Kidney epithelial cell (primary cell): Measurements from ENCODE around the gene MIX23. TPM values are rescaled to one million over a fixed set of nuclear protein-coding genes. Genes with fewer than 3 reads are reported as not detected.

Source experiments
- DNase-seq: peaks from one replicate; pipeline ENCODE4 v3.0.0-alpha.2; 2010; ENCODE audit warnings: low read depth
- H3K27me3 ChIP-seq: 2 replicates; pipeline ENCODE4 v1.6.0; 2011; ENCODE audit warnings: low read length; ENCODE audit not compliant: control insufficient read depth, insufficient read depth
- H3K36me3 ChIP-seq: 2 replicates; pipeline ENCODE4 v1.5.1; 2011; ENCODE audit warnings: low read length; ENCODE audit not compliant: control insufficient read depth, insufficient read depth
- H3K4me3 ChIP-seq: 2 replicates; pipeline ENCODE4 v1.5.1; 2011; ENCODE audit warnings: low read depth, mild to moderate bottlenecking, control low read depth, low read length
- CTCF ChIP-seq: IDR thresholded peaks from 2 replicates; pipeline ENCODE4 v1.5.1; 2011; ENCODE audit warnings: mild to moderate bottlenecking, moderate library complexity, low read length, control low read depth, inconsistent platforms; ENCODE audit not compliant: insufficient read depth, poor library complexity, severe bottlenecking
- total RNA-seq: library from RNA; depleted of rRNA; stranded (reverse); fragments of >200 nt; gene quantifications from 2 replicates; pipeline ENCODE4 v1.2.3, GENCODE V29; 2015

The MIX23 gene
- total RNA-seq, 1 donor from 2014 or later, result 24.8 TPM

GRCh38 chr3:122312826-122313225 is 70.2 kb downstream of the MIX23 start:
- no peak for TF ChIP-seq CTCF
- Histone ChIP-seq H3K27me3 (no peaks in the 10 kb centered on the region), H3K36me3 (no peaks in the 10 kb centered on the region), H3K4me3 (no peak overlapping the region)
- DNase-seq, result no peak

- TF ChIP-seq CTCF, result no peak
- Histone ChIP-seq H3K36me3 (no peaks in the 10 kb centered on the region), H3K27me3 (no peaks in the 10 kb centered on the region), H3K4me3 (no peak overlapping the region)
- DNase-seq, result no peak
These were observed 72.7 kb downstream of the MIX23 start for GRCh38 chr3:122310361-122310760.

Other genes starting within 250 kb of the MIX23 start
- gene CASR, start 199.6 kb downstream of the MIX23 start, total RNA-seq, result 0.04 and 0.07 TPM in 2 replicates
- not detected in 2 replicates for gene CSTA, start 58.0 kb downstream of the MIX23 start, total RNA-seq
- gene FAM162A, start 951 bp upstream of the MIX23 start, total RNA-seq, result 14.3 and 20.1 TPM in 2 replicates
- 4.2 and 4.9 TPM in 2 replicates for gene WDR5B, start 32.8 kb upstream of the MIX23 start, total RNA-seq
- gene KPNA1, start 131.7 kb upstream of the MIX23 start, total RNA-seq, result 46.0 and 48.1 TPM in 2 replicates
- 15.8 and 19.4 TPM in 2 replicates for gene PARP9, start 181.1 kb upstream of the MIX23 start, total RNA-seq
- 42.9 and 46.8 TPM in 2 replicates for gene DTX3L, start 181.1 kb upstream of the MIX23 start, total RNA-seq
- under 0.01 TPM in 1 of 2 replicates, not detected in the other for gene PARP15, start 194.4 kb upstream of the MIX23 start, total RNA-seq